ENCODE results near the gene PRKCB.

DNA sequence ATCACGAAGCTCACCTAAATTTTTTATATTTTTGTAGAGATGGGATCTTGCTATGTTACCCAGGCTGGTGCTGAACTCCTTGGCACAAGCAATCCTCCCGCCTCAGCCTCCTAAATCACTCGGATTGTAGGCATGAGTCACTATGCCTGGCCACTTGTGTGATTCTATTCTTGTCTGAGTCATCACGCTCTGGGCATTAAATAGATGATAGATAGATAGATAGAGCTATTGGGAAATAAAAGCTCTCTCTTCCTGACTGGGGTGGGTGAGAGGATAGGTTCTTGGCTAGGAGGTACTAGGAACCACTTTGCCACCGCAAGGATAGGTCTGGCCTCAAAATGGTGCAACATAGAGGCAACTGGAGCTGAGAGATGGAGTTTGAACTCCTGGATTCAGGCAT is 399.0 kb downstream of the PRKCB start:
- TF ChIP-seq TAF1 (IDR thresholded peaks at IDR 0.05; ENCODE audit: low read depth, low read length): no peak
- no peak for TF ChIP-seq POLR2A (IDR thresholded peaks at IDR 0.05; ENCODE audit: control extremely low read depth in 1 of 2, low read depth in 2 of 2, low read length in 2 of 2)
- TF ChIP-seq, protein P1, sequence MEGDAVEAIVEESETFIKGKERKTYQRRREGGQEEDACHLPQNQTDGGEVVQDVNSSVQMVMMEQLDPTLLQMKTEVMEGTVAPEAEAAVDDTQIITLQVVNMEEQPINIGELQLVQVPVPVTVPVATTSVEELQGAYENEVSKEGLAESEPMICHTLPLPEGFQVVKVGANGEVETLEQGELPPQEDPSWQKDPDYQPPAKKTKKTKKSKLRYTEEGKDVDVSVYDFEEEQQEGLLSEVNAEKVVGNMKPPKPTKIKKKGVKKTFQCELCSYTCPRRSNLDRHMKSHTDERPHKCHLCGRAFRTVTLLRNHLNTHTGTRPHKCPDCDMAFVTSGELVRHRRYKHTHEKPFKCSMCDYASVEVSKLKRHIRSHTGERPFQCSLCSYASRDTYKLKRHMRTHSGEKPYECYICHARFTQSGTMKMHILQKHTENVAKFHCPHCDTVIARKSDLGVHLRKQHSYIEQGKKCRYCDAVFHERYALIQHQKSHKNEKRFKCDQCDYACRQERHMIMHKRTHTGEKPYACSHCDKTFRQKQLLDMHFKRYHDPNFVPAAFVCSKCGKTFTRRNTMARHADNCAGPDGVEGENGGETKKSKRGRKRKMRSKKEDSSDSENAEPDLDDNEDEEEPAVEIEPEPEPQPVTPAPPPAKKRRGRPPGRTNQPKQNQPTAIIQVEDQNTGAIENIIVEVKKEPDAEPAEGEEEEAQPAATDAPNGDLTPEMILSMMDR (IDR thresholded peaks at IDR 0.05; ENCODE audit: control extremely low read depth in 1 of 3, insufficient read depth in 1 of 3, low read depth in 1 of 3, low read length in 3 of 3): no peak
- no peak for TF ChIP-seq SP2 (IDR thresholded peaks at IDR 0.05; ENCODE audit: low read length)
- no peak for TF ChIP-seq YY1 (IDR thresholded peaks at IDR 0.05; ENCODE audit: low read depth, low read length)
- no peak for TF ChIP-seq CBX5 (IDR thresholded peaks at IDR 0.05; ENCODE audit: low read depth, low read length)
- TF ChIP-seq, protein P2, sequence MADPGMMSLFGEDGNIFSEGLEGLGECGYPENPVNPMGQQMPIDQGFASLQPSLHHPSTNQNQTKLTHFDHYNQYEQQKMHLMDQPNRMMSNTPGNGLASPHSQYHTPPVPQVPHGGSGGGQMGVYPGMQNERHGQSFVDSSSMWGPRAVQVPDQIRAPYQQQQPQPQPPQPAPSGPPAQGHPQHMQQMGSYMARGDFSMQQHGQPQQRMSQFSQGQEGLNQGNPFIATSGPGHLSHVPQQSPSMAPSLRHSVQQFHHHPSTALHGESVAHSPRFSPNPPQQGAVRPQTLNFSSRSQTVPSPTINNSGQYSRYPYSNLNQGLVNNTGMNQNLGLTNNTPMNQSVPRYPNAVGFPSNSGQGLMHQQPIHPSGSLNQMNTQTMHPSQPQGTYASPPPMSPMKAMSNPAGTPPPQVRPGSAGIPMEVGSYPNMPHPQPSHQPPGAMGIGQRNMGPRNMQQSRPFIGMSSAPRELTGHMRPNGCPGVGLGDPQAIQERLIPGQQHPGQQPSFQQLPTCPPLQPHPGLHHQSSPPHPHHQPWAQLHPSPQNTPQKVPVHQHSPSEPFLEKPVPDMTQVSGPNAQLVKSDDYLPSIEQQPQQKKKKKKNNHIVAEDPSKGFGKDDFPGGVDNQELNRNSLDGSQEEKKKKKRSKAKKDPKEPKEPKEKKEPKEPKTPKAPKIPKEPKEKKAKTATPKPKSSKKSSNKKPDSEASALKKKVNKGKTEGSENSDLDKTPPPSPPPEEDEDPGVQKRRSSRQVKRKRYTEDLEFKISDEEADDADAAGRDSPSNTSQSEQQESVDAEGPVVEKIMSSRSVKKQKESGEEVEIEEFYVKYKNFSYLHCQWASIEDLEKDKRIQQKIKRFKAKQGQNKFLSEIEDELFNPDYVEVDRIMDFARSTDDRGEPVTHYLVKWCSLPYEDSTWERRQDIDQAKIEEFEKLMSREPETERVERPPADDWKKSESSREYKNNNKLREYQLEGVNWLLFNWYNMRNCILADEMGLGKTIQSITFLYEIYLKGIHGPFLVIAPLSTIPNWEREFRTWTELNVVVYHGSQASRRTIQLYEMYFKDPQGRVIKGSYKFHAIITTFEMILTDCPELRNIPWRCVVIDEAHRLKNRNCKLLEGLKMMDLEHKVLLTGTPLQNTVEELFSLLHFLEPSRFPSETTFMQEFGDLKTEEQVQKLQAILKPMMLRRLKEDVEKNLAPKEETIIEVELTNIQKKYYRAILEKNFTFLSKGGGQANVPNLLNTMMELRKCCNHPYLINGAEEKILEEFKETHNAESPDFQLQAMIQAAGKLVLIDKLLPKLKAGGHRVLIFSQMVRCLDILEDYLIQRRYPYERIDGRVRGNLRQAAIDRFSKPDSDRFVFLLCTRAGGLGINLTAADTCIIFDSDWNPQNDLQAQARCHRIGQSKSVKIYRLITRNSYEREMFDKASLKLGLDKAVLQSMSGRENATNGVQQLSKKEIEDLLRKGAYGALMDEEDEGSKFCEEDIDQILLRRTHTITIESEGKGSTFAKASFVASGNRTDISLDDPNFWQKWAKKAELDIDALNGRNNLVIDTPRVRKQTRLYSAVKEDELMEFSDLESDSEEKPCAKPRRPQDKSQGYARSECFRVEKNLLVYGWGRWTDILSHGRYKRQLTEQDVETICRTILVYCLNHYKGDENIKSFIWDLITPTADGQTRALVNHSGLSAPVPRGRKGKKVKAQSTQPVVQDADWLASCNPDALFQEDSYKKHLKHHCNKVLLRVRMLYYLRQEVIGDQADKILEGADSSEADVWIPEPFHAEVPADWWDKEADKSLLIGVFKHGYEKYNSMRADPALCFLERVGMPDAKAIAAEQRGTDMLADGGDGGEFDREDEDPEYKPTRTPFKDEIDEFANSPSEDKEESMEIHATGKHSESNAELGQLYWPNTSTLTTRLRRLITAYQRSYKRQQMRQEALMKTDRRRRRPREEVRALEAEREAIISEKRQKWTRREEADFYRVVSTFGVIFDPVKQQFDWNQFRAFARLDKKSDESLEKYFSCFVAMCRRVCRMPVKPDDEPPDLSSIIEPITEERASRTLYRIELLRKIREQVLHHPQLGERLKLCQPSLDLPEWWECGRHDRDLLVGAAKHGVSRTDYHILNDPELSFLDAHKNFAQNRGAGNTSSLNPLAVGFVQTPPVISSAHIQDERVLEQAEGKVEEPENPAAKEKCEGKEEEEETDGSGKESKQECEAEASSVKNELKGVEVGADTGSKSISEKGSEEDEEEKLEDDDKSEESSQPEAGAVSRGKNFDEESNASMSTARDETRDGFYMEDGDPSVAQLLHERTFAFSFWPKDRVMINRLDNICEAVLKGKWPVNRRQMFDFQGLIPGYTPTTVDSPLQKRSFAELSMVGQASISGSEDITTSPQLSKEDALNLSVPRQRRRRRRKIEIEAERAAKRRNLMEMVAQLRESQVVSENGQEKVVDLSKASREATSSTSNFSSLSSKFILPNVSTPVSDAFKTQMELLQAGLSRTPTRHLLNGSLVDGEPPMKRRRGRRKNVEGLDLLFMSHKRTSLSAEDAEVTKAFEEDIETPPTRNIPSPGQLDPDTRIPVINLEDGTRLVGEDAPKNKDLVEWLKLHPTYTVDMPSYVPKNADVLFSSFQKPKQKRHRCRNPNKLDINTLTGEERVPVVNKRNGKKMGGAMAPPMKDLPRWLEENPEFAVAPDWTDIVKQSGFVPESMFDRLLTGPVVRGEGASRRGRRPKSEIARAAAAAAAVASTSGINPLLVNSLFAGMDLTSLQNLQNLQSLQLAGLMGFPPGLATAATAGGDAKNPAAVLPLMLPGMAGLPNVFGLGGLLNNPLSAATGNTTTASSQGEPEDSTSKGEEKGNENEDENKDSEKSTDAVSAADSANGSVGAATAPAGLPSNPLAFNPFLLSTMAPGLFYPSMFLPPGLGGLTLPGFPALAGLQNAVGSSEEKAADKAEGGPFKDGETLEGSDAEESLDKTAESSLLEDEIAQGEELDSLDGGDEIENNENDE (IDR thresholded peaks at IDR 0.05; ENCODE audit: insufficient replicate concordance, low read length): no peak
- TF ChIP-seq PHF8 (conservative IDR thresholded peaks at IDR 0.05; ENCODE audit: low read depth, low read length): no peak
- no peak for TF ChIP-seq RAD21 (IDR thresholded peaks at IDR 0.05 in 1 of 2, conservative IDR thresholded peaks at IDR 0.05 in 1 of 2; ENCODE audit: low read depth in 2 of 2, low read length in 2 of 2)
- TF ChIP-seq SUZ12 (IDR thresholded peaks at IDR 0.05; ENCODE audit: low read length): no peak
- TF ChIP-seq, protein P3, sequence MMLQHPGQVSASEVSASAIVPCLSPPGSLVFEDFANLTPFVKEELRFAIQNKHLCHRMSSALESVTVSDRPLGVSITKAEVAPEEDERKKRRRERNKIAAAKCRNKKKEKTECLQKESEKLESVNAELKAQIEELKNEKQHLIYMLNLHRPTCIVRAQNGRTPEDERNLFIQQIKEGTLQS (IDR thresholded peaks at IDR 0.05; ENCODE audit: insufficient read depth, low read depth, low read length): no peak
- no peak for TF ChIP-seq EZH2 (IDR thresholded peaks at IDR 0.05; ENCODE audit: low read depth, low read length, severe bottlenecking)
